ENCODE results near the gene MPHOSPH10.
"Not testable (repeated sequence)": the region's sequence is repeated elsewhere in the genome, so short reads cannot be mapped to it uniquely, and the experiment has no call there.

The MPHOSPH10 gene

DNA sequence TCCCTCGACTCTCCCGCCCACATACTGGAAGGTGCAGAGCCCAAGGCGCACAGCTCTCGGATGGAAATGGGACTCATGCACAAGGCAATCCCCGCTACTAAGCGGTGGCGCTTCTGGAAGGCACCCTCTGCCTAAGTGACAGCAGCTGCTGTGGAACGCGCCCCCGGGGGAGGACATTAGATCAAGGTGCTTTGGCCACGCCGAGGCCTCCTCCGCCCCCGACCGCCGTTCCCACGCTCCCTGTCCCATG, 607 bp upstream of the MPHOSPH10 start:
- no peak for DNase-seq (ENCODE audit: low read depth)
- TF ChIP-seq, protein P1, sequence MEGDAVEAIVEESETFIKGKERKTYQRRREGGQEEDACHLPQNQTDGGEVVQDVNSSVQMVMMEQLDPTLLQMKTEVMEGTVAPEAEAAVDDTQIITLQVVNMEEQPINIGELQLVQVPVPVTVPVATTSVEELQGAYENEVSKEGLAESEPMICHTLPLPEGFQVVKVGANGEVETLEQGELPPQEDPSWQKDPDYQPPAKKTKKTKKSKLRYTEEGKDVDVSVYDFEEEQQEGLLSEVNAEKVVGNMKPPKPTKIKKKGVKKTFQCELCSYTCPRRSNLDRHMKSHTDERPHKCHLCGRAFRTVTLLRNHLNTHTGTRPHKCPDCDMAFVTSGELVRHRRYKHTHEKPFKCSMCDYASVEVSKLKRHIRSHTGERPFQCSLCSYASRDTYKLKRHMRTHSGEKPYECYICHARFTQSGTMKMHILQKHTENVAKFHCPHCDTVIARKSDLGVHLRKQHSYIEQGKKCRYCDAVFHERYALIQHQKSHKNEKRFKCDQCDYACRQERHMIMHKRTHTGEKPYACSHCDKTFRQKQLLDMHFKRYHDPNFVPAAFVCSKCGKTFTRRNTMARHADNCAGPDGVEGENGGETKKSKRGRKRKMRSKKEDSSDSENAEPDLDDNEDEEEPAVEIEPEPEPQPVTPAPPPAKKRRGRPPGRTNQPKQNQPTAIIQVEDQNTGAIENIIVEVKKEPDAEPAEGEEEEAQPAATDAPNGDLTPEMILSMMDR (IDR thresholded peaks at IDR 0.05; ENCODE audit: control insufficient read depth, extremely low read depth, insufficient read depth) = no peak
- peak overlapping the region; percentile 72 for H3K4me3 ChIP-seq (ENCODE audit: low read depth, low read length)

GRCh38 chr2:71130905-71131244, 441 bp downstream of the MPHOSPH10 start:
- TF ChIP-seq, protein P1 (IDR thresholded peaks at IDR 0.05; ENCODE audit: control insufficient read depth, extremely low read depth, insufficient read depth) = no peak
- DNase-seq (ENCODE audit: low read depth) = no peak
- H3K4me3 ChIP-seq (ENCODE audit: low read depth, low read length) = peak overlapping the region; percentile 72

DNA sequence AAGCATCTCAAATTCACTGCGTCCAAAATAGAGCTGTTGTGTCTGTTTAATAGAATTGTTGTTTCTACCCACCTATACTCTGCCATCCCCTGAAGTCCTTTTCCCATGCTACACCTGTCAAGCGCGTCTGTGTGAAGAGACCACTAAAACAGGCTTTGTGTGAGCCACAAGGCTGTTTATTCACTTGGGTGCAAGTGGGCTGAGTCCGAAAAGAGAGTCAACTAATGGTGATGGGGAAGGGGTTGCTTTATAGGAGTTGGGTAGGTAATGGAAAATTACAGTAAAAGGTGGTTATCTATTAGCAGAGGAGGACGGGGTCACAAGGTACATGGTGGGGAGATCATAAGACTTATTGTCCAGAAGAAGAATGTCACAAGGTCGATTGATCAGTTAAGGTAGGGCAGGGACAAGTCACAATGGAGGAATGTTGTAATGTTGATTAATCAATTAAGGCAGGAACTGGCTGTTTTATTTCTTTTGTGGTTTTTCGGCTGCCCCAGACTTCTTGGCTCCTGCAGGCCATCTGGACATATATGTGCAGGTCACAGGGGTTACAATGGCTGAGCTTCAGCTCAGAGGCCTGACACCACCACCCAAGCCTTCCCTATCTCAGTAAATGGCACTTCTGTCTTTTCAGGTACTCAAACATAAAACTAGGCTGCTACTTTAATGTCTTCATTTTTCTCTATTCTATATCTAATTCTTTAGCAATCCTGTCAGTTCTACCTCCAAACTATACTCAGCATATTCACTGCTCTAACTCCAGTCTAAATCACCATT, 1.1 kb downstream of the MPHOSPH10 start:
- DNase-seq (ENCODE audit: low read depth) = not testable (repeated sequence)
- H3K4me3 ChIP-seq (ENCODE audit: low read depth, low read length) = peak overlapping the region; percentile 72

DNA sequence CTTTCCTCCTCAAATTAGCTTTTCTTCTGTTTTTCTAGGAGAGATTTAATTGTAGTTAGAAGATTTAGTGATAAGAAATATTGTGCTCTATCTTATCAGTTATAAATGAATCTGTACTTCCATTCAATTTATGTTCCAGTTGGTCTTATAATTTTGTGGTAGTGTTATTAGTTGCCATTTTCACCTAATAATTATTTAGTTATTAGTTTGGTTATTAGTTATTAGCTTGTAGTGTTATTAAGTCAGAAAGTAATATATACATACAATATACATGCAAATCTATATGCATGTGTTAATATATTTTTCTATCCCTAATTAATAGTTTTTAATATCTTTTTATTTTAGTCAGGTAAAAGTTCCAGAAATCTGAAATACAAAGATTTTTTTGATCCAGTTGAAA, 3.2 kb downstream of the MPHOSPH10 start:
- no peak overlapping the region for H3K4me3 ChIP-seq (ENCODE audit: low read depth, low read length)
- DNase-seq (ENCODE audit: low read depth) = no peak
- TF ChIP-seq, protein P1 (IDR thresholded peaks at IDR 0.05; ENCODE audit: control insufficient read depth, extremely low read depth, insufficient read depth) = no peak

DNA sequence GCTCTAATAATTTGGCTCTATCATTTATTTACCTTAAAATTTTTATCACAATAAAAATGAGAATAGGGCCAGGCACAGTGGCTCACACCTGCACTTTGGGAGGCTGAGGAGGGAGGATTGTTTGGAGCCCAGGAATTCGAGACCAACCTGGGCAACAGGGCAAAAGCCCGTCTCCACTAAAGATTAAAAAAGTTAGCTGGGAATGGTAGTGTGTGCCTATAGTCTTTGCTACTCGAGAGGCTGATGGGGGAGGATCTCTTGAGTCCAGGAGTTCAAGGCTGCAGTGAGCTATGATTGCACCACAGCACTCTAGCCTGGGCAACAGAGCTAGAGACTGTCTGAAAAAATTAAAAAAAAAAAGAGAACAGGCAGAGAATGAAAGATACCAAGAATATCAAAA, 5.7 kb downstream of the MPHOSPH10 start:
- H3K4me3 ChIP-seq (ENCODE audit: low read depth, low read length) = no peak overlapping the region
- TF ChIP-seq, protein P1 (IDR thresholded peaks at IDR 0.05; ENCODE audit: control insufficient read depth, extremely low read depth, insufficient read depth) = no peak
- DNase-seq (ENCODE audit: low read depth) = no peak

- TF ChIP-seq, protein P1 (IDR thresholded peaks at IDR 0.05; ENCODE audit: control insufficient read depth, extremely low read depth, insufficient read depth) = no peak
- H3K4me3 ChIP-seq (ENCODE audit: low read depth, low read length) = no peak overlapping the region
- no peak for DNase-seq (ENCODE audit: low read depth)
These were observed 13.3 kb downstream of the MPHOSPH10 start for GRCh38 chr2:71143782-71144181.

GRCh38 chr2:71148506-71149063, 18.2 kb downstream of the MPHOSPH10 start:
- TF ChIP-seq, protein P1 (IDR thresholded peaks at IDR 0.05; ENCODE audit: control insufficient read depth, extremely low read depth, insufficient read depth) = no peak
- H3K4me3 ChIP-seq (ENCODE audit: low read depth, low read length) = no peak overlapping the region
- no peak for DNase-seq (ENCODE audit: low read depth)

Data from LNCaP clone FGC (cell line).